HG02981 (cell line): ENCODE data around the gene MXRA7.
"Not testable (repeated sequence)": the region's sequence is repeated elsewhere in the genome, so short reads cannot be mapped to it uniquely, and the experiment has no call there.

ENCODE experiments used
- ATAC-seq: cut with Tn5 transposase; IDR thresholded peaks from one replicate; pipeline ENCODE4 v1.9.1; 2021; ENCODE audit warnings: mild to moderate bottlenecking, moderate library complexity; ENCODE audit not compliant: unreplicated experiment

The MXRA7 gene, protein sequence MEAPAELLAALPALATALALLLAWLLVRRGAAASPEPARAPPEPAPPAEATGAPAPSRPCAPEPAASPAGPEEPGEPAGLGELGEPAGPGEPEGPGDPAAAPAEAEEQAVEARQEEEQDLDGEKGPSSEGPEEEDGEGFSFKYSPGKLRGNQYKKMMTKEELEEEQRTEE

GRCh38 chr17:76710863-76711611, at the start of gene MXRA7:
Gene MXRA7, minus strand, starts transcription at chr17:76710965. Its CDS starts 19 bp downstream, at chr17:76710946.
- ATAC-seq = no peak

DNA sequence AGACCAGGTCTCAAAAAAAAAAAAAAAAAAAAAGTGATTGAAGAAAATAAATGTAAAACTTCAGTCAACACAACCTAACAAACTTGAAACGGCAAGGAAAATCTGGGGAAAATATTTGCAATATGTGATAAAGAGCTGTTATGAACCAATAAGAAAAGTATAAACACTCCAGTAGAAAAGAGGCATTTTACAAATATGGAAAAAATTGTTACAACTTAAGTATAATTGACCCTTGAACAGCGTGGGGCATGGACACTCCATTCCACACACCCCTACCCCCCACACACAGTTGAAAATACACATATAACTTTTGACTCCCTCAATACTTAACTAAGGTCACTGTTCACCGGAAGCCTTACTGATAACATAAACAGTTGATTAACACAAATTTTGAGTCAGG, 47.8 kb upstream of the MXRA7 start:
- no peak for ATAC-seq

DNA sequence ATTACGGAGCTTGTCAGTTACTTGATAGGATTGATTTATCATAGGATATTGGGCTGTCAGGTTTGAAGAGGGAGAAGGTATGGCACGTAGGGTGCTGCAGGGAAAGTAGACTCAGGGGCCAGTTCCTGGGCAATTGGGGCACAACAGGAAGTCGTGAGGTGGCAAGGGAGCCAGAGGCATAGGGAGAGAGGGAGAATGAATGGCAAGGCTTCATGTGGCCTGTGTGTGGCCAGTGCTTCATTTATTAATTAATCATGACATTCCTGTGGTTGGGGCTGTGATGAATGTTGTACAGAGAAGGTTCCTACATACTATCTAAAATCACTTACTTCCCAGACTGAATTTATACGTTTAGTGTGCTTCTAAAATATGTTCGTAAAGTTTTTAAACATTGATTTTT, 46.5 kb upstream of the MXRA7 start:
- no peak for ATAC-seq

DNA sequence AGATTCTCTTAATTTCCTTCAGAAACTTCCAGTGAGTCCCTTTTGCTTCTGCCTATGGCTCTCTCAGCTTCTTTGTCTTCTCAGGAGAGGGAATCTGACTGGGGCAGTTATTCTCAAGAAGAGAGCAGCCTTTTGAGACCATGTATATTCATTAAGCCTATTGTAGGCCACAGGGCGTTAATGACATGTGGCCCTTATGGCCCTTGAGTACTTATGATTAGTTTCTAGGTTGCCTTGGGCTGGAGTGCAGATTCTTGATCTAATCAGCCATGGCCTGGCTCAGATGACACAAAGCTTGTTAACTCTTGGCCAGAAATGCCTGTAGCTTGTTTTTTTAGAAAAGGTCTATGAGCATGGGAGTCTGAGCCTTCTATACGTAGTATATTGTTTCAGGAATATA, 44.5 kb upstream of the MXRA7 start:
- ATAC-seq = no peak

DNA sequence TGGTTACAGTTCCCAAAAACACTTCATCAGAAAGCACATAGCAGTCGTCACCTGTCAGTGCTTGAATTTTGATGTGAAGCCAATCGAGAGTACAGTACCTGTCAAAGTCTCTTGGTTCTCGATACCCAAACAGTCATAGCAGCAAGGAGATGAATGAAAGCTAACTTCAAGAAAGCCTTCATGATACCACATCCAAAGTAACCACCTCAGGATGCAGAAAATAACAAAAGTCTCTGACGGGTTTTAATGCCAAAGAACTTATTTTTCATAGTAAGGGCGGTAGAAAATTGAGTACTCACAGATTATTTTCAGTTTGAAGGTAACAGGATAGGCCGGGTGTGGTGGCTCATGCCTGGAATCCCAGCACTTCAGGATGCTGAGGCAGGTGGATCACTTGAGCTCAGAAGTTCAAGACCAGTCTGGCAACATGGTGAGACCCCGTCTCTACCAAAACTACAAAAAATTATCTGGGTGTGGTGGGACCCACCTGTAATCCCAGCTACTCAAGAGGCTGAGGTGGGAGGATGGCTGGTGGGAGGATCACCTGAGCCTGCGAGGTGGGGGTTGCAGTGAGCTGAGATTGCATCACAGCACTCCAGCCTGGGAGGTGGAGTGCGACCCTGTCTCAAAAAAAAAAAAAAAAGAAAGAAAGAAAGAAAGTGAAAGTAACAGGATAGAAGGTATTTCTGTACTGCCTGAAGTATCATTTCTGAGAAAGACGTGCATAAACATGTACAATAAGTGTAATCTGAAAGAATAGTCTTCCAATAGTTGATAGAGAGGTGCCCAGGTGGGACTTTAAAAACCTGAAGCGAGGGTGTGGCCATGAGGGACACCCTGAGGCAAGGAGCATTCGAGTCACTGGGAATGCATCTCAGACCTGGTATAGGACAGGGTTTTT, 42.5 kb upstream of the MXRA7 start:
- no peak for ATAC-seq

- no peak for ATAC-seq
Measured at GRCh38 chr17:76752006-76752405, 41.2 kb upstream of the MXRA7 start.

DNA sequence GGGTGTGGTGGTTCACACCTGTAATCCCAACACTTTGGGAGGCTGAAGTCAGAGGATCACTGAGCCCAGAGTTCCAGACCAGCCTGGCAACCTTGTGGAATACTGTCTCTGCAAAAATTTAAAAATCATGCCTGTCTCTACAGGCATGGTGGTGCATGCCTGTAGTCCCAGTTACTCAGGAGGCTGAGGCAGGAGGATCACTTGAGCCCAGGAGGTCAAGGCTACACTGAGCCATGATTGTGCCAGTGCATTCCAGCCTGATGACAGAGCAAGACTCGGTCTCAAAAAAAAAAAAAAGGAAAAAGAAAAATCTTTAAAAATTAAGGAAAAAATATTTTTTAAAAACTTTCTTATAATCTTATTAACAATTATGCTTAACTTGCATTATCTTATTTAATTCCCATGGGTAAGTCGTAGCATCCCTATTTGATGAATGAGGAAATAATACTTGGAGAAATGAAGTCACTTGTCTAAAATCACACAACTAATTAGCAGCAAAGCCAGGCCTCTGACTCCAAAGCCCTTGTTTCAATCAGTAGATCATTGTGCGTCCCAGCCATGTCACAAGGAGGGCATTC, 40.7 kb upstream of the MXRA7 start:
- no peak for ATAC-seq

DNA sequence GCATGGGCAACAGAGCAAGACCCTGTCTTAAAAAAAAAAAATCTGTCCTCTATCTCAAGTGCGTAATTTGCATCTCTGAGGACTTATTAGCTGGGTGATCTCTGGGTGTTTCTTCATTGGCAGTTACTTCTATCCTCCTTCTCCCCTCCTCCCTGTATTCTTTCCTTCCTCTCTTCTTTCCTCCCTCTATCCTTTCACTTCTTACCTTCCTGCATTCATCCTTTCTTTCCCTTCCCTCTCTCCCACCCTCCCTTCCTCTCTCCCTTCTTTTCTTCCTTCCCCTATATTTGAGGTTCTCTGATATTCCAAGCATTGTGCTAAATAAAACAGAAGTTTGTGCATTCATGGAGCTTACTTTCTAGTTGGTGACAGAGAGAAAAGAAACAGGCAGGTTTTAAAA, 37.9 kb upstream of the MXRA7 start:
- ATAC-seq = no peak

DNA sequence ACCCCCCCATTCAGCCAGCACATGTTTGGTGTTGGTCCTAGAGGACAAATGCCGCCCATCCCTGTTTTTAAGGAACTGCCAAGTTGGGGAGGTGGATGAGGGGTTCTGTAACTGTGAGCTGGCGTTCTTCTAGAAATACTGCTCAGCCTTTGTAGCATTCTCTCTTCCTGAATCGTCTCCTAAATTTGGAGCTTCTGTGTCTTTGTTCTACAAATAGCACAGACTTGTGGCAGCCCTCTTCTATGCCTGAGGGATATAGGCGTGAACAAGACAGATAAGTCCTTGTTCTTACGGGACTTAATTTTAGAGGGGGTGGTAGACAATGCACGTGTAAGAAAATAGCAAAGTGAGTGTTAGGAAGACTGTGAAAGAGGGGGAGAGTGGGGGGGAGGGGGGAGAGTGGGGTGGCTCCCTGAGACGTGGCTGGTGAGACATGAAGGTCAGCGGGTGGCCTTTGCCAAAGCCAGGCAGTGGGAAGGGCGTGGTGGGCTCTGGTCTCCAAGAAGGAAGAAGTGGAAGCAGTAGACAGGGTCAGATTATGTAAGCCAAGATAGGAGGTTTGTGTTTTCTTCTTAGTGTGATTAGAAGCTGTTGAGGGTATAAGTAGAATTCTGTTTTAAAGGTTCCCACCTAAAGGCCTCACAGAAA, 37.1 kb upstream of the MXRA7 start:
- ATAC-seq = no peak

DNA sequence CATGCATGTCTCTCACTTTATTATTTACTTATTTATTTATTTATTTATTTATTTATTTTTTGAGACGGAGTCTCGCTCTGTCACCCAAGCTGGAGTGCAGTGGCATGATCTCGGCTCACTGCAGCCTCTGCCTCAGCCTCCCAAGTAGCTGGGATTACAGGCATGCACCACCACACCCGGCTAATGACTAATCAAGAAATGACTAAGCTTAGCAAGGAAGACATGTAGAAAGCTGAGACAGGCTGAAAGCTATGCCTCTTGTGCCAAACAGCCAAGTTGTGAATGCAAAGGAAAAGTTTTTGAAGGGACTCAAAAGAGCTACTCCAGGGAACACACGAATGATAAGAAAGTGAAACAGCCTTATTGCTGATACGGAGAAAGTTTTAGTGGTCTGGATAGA, 35.0 kb upstream of the MXRA7 start:
- ATAC-seq = not testable (repeated sequence)

DNA sequence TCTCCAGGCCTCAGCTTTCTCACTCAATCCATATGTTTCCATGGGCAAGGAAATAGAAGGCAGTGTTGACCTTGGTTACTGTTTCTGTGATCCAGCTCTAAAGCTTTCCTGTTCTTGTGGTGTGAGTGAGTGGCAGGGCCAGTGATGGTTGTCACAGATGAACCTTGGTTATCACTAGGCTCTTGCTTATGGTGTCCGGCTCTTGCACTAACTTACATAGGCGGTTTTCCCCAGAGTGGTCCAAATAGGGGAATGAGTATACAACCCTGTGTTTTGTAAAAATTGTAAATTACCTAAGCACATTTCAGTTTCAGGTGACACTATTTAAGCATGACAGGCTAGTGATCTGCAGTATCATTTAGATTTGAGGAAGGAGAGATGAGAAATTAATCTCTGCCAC, 34.0 kb upstream of the MXRA7 start:
- ATAC-seq = no peak

- ATAC-seq = no peak
Measured at GRCh38 chr17:76742958-76743357, 32.2 kb upstream of the MXRA7 start.

DNA sequence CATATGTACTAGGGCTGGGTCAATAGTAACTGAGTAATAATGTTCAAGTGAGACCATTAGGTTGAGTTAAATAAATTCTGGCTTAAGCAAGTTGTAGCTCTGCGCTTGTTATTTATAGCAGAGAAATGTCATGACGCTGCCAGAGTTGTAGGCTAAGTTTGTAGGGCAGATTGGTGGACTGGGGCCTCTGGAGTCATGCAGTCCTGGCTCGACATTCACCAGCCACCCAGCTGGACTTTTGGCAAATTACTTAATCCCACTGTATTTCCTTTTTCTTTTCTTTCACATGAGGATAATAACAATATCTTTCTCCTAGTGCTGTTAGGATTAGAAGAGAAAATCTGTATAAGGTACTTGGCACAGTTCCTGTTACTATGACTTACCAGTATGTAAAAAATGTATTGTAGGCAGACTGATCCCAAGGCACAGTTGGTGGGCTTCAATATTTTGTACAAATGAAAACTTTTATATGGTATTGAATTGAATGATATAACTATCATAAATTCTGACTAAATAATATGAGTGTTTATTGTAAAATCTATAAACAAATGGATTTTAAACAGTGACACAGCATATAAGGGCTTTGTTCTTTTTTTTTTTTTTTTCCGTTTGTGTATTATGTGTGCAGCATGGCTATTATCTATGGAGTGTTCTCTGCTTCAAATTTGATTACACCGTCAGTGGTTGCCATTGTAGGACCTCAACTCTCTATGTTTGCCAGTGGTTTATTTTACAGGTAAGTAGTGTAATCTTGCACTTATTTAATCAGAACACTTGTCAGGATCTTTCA, 29.8 kb upstream of the MXRA7 start:
- ATAC-seq = no peak

DNA sequence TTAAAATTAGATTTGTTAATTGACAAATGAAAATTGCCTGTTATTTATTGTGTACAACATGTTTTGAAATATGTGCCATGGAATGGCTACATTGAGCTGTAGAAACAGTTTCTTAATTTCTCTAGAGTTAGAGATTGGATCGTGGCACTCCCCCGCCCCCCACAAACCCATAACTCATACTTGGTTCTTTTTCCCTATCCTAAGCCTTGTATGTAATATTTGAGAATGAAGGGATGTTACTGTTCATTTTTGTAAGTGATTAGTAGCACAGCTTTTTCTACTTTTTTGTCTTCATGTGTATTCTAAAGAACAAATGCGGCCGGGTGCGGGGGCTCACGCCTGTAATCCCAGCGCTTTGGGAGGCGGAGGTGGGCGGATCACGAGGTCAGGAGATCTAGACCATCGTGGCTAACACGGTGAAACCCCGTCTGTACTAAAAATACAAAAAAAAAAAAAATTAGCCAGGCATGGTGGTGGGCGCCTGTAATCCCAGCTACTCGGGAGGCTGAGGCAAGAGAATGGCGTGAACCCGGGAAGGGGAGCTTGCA, 28.9 kb upstream of the MXRA7 start:
- not testable (repeated sequence) for ATAC-seq

- no peak for ATAC-seq
Measured at GRCh38 chr17:76738468-76738850, 27.7 kb upstream of the MXRA7 start.

DNA sequence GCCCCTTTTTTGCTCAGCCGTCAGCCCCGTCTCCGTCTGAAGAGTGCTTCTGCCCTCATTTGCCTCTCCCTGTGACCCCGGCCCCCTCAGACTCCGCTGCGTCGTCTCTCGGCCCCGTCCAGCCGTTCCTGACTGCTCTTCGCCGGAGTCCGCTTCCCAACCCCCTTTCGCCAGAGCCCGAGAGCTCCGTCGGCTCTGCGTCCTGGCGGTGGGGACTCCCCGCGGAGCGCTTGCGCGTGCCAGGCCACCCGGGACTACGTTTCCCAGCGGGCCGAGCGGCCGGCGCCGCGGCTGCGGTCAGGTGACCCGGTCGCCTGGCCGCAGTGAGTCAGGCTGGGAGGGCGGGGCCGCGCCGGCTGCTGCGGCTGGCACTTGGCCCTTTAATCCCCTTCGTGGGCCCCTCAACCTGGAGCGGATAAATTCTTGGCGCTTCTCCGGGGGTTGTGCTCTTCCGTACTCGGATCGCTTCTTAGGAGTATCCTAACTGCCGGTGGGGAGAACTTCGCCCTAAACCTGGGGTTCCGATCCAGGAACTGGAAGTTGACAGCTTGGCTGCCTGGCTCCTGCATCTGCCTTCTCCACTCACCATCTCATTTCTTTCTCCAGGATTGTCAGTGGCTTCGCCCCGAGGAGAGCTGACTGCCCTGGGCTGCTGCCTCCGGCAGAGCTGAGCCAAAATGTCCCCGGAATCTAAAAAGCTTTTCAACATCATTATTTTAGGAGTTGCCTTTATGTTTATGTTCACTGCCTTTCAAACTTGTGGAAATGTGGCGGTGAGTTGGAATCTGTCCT, 27.1 kb upstream of the MXRA7 start, which contains the start of gene MFSD11:
Gene MFSD11, plus strand, starts transcription at position 444 of the 792 bp plus-strand sequence. Its CDS starts 234 bp downstream, at position 678.
- peak; percentile 54 for ATAC-seq

GRCh38 chr17:76737082-76737675, 26.4 kb upstream of the MXRA7 start, which contains the start of gene SRSF2:
Gene SRSF2, minus strand, starts transcription at chr17:76737331. Its CDS starts 171 bp downstream, at chr17:76737160.
- ATAC-seq = peak; percentile 71

DNA sequence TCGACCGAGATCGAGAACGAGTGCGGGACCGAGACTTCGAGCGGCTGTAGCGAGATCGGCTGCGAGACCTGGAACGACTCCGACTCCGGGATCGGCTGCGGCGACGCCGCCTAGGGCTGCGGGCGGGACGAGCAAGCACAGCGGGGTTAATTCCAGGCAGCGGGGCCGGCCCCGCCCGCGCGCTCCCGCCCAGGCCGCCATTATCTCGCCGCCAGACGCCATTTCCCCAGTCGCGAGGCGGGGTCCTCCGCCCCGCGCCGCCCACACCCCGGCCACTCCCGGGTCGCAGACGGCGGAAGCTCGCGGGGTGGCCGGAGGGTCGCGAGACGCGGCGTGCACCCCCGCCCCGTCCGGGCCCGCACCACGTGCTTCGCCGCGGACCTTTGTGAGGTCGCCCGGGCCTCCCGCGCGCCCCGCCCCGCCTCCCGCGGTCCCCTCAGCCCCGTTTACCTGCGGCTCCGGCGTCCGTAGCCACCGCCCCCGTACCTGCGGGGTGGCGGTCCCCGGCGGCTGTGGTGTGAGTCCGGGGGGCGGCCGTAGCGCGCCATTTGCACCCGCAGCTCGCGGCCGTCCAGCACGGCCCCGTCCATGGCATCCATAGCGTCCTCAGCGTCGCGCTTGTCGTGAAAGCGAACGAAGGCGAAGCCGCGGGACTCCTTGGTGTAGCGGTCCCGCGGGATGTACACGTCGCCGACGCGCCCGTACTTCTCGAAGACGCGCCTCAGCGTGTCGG, 25.8 kb upstream of the MXRA7 start:
- no peak for ATAC-seq
